H1 (cell line): ENCODE data around the gene INPP5E. TPM values are rescaled to one million over a fixed set of nuclear protein-coding genes. Genes with fewer than 3 reads are reported as not detected.

Source experiments
- CTCF ChIA-PET: fragments of 300-600 bp; sonication (Branson Sonifier 250); formaldehyde crosslinking; loops from one replicate; lab custom pipeline; 2021; ENCODE audit not compliant: partially characterized antibody; lab: Charles Lee
- POLR2A ChIA-PET: fragments of 300-600 bp; sonication (Branson Sonifier 250); formaldehyde crosslinking; loops from one replicate; lab custom pipeline; 2021; ENCODE audit warnings: inconsistent platforms; ENCODE audit not compliant: partially characterized antibody; lab: Charles Lee
- DNase-seq, 2 experiments: peaks; one replicate each; pipeline versions ENCODE4 v3.0.0 to v3.0.0-alpha.2; 2010 to 2022; ENCODE audit warnings: low spot score in 2 of 2, low read depth in 1 of 2, mixed read lengths in 1 of 2
- FAIRE-seq: peaks from 2 replicates; lab custom pipeline; 2011; peaks lifted over from hg19 to GRCh38; lab: Jason Lieb, UNC
- H2AFZ ChIP-seq: 2 replicates; pipeline ENCODE4 v1.8.1; 2012; ENCODE audit warnings: low read length, inconsistent platforms
- H2AK5ac ChIP-seq: 2 replicates; pipeline ENCODE4 v1.6.1; 2013; ENCODE audit warnings: low read depth, low read length
- H2BK120ac ChIP-seq: replicated peaks from 2 replicates; pipeline ENCODE3; 2013; ENCODE audit warnings: low read depth, low read length, inconsistent platforms
- H2BK12ac ChIP-seq: 2 replicates; pipeline ENCODE4 v1.6.1; 2013; ENCODE audit warnings: low read depth, low read length
- H2BK15ac ChIP-seq: 2 replicates; pipeline ENCODE4 v1.6.1; 2013; ENCODE audit warnings: low read length
- H2BK20ac ChIP-seq: 2 replicates; pipeline ENCODE4 v1.6.1; 2013; ENCODE audit warnings: low read length
- H2BK5ac ChIP-seq: 2 replicates; pipeline ENCODE4 v1.6.1; 2013; ENCODE audit warnings: low read depth, low read length
- H3K14ac ChIP-seq: 2 replicates; pipeline ENCODE4 v1.6.1; 2013; ENCODE audit warnings: inconsistent platforms; ENCODE audit not compliant: insufficient read length
- H3K18ac ChIP-seq: 2 replicates; pipeline ENCODE4 v1.6.1; 2013; ENCODE audit warnings: low read length; ENCODE audit errors: extremely low read depth
- H3K23ac ChIP-seq: 2 replicates; pipeline ENCODE4 v1.6.1; 2013; ENCODE audit warnings: inconsistent platforms; ENCODE audit not compliant: insufficient read length
- H3K23me2 ChIP-seq: 2 replicates; pipeline ENCODE4 v1.6.1; 2013; ENCODE audit warnings: low read depth, low read length
- H3K27ac ChIP-seq: 2 replicates; pipeline ENCODE4 v1.6.1; 2011; ENCODE audit warnings: low read depth, low read length, inconsistent platforms
- H3K27me3 ChIP-seq, 4 experiments: replicated peaks in 1 of 4; 1 replicate in 1 of 4; 2 replicates in 3 of 4; pipeline versions ENCODE4 v1.6.1 to v1.8.1; 2011 to 2013; ENCODE audit warnings: low read length in 3 of 4, mild to moderate bottlenecking in 3 of 4, inconsistent platforms in 2 of 4, mixed read lengths in 2 of 4, moderate library complexity in 1 of 4; ENCODE audit not compliant: control insufficient read depth in 3 of 4, insufficient read depth in 3 of 4; ENCODE audit errors: extremely low read depth in 1 of 4
- H3K36me3 ChIP-seq, 4 experiments: 2 replicates each; pipeline versions ENCODE4 v1.6.1 to v1.8.1; 2011 to 2013; ENCODE audit warnings: mild to moderate bottlenecking in 4 of 4, low read length in 3 of 4, moderate library complexity in 2 of 4, control low read depth in 1 of 4, inconsistent platforms in 1 of 4; ENCODE audit not compliant: insufficient read depth in 4 of 4, control insufficient read depth in 2 of 4
- H3K4ac ChIP-seq: replicated peaks from 2 replicates; pipeline ENCODE3; 2013; ENCODE audit warnings: low read length, low read depth, mixed read lengths, inconsistent platforms; ENCODE audit not compliant: insufficient read length
- H3K4me1 ChIP-seq, 4 experiments: replicated peaks in 1 of 4; 1 replicate in 1 of 4; 2 replicates in 3 of 4; pipeline versions ENCODE4 v1.6.1 to v1.8.1; 2011 to 2013; ENCODE audit warnings: low read length in 3 of 4, inconsistent platforms in 2 of 4, mixed read lengths in 1 of 4; ENCODE audit not compliant: insufficient read depth in 4 of 4, control insufficient read depth in 3 of 4
- H3K4me2 ChIP-seq, 2 experiments: 2 replicates each; pipeline versions ENCODE4 v1.6.1 to v1.8.1; 2011 to 2013; ENCODE audit warnings: low read depth in 2 of 2, low read length in 2 of 2, control low read depth in 1 of 2, inconsistent platforms in 1 of 2, mild to moderate bottlenecking in 1 of 2; ENCODE audit not compliant: insufficient read depth in 1 of 2
- H3K4me3 ChIP-seq, 4 experiments: fragments of 200-600, 300-600 bp in 1 of 4; sonication (generic), shearing (Covaris generic), sonication (Bioruptor Twin) in 1 of 4; 2 replicates each; pipeline versions ENCODE4 v1.5.1 to v1.8.1; 2011 to 2016; ENCODE audit warnings: low read length in 4 of 4, low read depth in 3 of 4, control low read depth in 2 of 4, inconsistent platforms in 2 of 4, mild to moderate bottlenecking in 2 of 4, mixed read lengths in 1 of 4, moderate library complexity in 1 of 4; ENCODE audit not compliant: insufficient read depth in 2 of 4; ENCODE audit errors: extremely low read depth in 1 of 4
- H3K56ac ChIP-seq: replicated peaks from 2 replicates; pipeline ENCODE3; 2013; ENCODE audit warnings: low read depth, mild to moderate bottlenecking, mixed read lengths, low read length, inconsistent platforms; ENCODE audit not compliant: insufficient read length
- H3K79me1 ChIP-seq: 2 replicates; pipeline ENCODE4 v1.6.1; 2013; ENCODE audit warnings: low read depth, low read length, control low read depth
- H3K79me2 ChIP-seq, 2 experiments: 2 replicates each; pipeline versions ENCODE4 v1.6.1 to v1.8.1; 2012 to 2013; ENCODE audit warnings: low read length in 2 of 2, mild to moderate bottlenecking in 2 of 2, inconsistent platforms in 1 of 2; ENCODE audit not compliant: insufficient read depth in 2 of 2, control insufficient read depth in 1 of 2
- H3K9ac ChIP-seq, 4 experiments: replicated peaks in 1 of 4; 1 replicate in 1 of 4; 2 replicates in 3 of 4; pipeline versions ENCODE4 v1.6.1 to v1.8.1; 2011 to 2013; ENCODE audit warnings: low read depth in 3 of 4, low read length in 3 of 4, control low read depth in 2 of 4, mild to moderate bottlenecking in 2 of 4, moderate library complexity in 2 of 4, inconsistent platforms in 1 of 4; ENCODE audit errors: extremely low read depth in 1 of 4
- H3K9me3 ChIP-seq, 2 experiments: 2 replicates each; pipeline versions ENCODE4 v1.6.1 to v1.8.1; 2012 to 2013; ENCODE audit warnings: mild to moderate bottlenecking in 2 of 2, moderate library complexity in 2 of 2, control low read depth in 1 of 2, inconsistent platforms in 1 of 2, low read depth in 1 of 2, low read length in 1 of 2, mixed read lengths in 1 of 2; ENCODE audit not compliant: insufficient read depth in 2 of 2
- H4K20me1 ChIP-seq, 2 experiments: replicated peaks in 1 of 2; 2 replicates each; pipeline versions ENCODE3 to v1.8.1; 2011 to 2013; ENCODE audit warnings: inconsistent platforms in 2 of 2, low read length in 2 of 2, mild to moderate bottlenecking in 1 of 2; ENCODE audit not compliant: insufficient read depth in 2 of 2, control insufficient read depth in 1 of 2
- H4K5ac ChIP-seq: 2 replicates; pipeline ENCODE4 v1.6.1; 2013; ENCODE audit warnings: low read length, low read depth, mixed read lengths, inconsistent platforms; ENCODE audit not compliant: insufficient read length
- H4K8ac ChIP-seq: 2 replicates; pipeline ENCODE4 v1.8.0; 2013; ENCODE audit warnings: mild to moderate bottlenecking, moderate library complexity, low read length, inconsistent platforms; ENCODE audit not compliant: insufficient read depth; ENCODE audit errors: extremely low read depth
- H4K91ac ChIP-seq: replicated peaks from 2 replicates; pipeline ENCODE3; 2013; ENCODE audit warnings: low read length, mixed read lengths, inconsistent platforms; ENCODE audit not compliant: insufficient read length
- KDM5A ChIP-seq: fragments of 200-600 bp; IDR thresholded peaks from 2 replicates; pipeline ENCODE4 v1.7.1; 2012; ENCODE audit warnings: mild to moderate bottlenecking, low read length, inconsistent platforms, mixed read lengths
- WGBS, 2 experiments: shearing (Covaris generic) in 1 of 2; methylation state at CpG; one replicate each; pipeline versions ENCODE4 v1.1.6 to v1.1.7; 2013 to 2015; ENCODE audit warnings: low lambda C conversion rate in 2 of 2, mixed read lengths in 2 of 2, inconsistent platforms in 1 of 2, low coverage in 1 of 2, missing lambda C conversion rate in 1 of 2; ENCODE audit not compliant: insufficient replicate concordance in 2 of 2, insufficient coverage in 1 of 2, insufficient read length in 1 of 2; ENCODE audit errors: extremely low coverage in 1 of 2, missing lambda C conversion rate in 1 of 2; 5-methylcytosine and 5-hydroxymethylcytosine counted together
- polyA plus RNA-seq, 7 experiments: library from polyadenylated mRNA; depleted of rRNA in 3 of 7; stranded (reverse) in 5 of 7; unstranded in 2 of 7; fragments of >200 nt in 5 of 7; fragments of 200-250 nt in 2 of 7; gene quantifications; 1 replicate in 5 of 7; 2 replicates in 1 of 7; 4 replicates in 1 of 7; pipeline versions ENCODE4 v1.2.1 to v1.2.3, GENCODE V29; 2011 to 2013; ENCODE audit warnings: missing spikeins in 2 of 7, mixed read lengths in 2 of 7
- total RNA-seq: library from RNA; stranded (reverse); fragmentation: NEBNext Ultra II Directional; extraction: Animal tissue kit (Norgen Biotek cat#: 25700); gene quantifications from 2 replicates; pipeline ENCODE4 v1.2.1, GENCODE V29; 2021

The INPP5E gene
- total and polyA plus RNA-seq, 2 of the 8 experiments (the other 6 are each of a cell fraction or from before 2014, with no cell fraction given), result 8.7 to 11.3 TPM

GRCh38 chr9:136486823-136487620 is 47.4 kb upstream of the INPP5E start:
- no peaks in the 10 kb centered on the region for H3K36me3 ChIP-seq
- no peak overlapping the region for H3K56ac ChIP-seq
- peaks cover 7% of the 10 kb centered on the region; the same call in 1 of the 2 replicates for H3K23me2 ChIP-seq
- CTCF ChIA-PET, result interaction anchor here (0.6 to 8.9 kb wide), 38 partner anchors 8 to 778 kb away, joined by 3 to 253 read pairs (median 6); no protein-coding TSS in a partner anchor
- H4K5ac ChIP-seq, result no peak overlapping the region
- FAIRE-seq, result no peak
- no peak overlapping the region for H2BK12ac ChIP-seq
- H3K79me1 ChIP-seq, result no peaks in the 10 kb centered on the region; the same call in none of the 2 replicates
- POLR2A ChIA-PET, result interaction anchor here (0.7 to 1.4 kb wide), 3 partner anchors 141 to 241 kb away, joined by 3 to 4 read pairs (median 4); no protein-coding TSS in a partner anchor
- 0 out of 2 replicates have a peak overlapping the region, but pooled peaks have one; percentile 11 for H2BK15ac ChIP-seq
- no peak overlapping the region for H4K8ac ChIP-seq
- no peak for TF ChIP-seq KDM5A
- TF ChIP-seq, all 59 proteins: peak for 0
- Histone ChIP-seq H3K18ac (no peak overlapping the region), H3K14ac (no peak overlapping the region), H3K9ac (no peak overlapping the region; a peak in 2 of 7 replicates), H2BK20ac (no peak overlapping the region), H3K79me2 (peaks cover 3 to 6% of the 10 kb centered on the region in 2 experiments), H3K4me3 (no peak overlapping the region), H3K27ac (no peak overlapping the region), H3K23ac (no peak overlapping the region), H2BK5ac (no peak overlapping the region), H2AK5ac (no peak overlapping the region), H4K20me1 (peaks cover 2 to 5% of the 10 kb centered on the region in 2 experiments), H2AFZ (no peak overlapping the region), H3K4ac (no peak overlapping the region), H3K4me2 (no peak overlapping the region), H2BK120ac (no peak overlapping the region), H4K91ac (no peak overlapping the region), H3K9me3 (no peaks in the 10 kb centered on the region), H3K27me3 (no peaks in the 10 kb centered on the region), H3K4me1 (peaks cover 0 to 7% (median 2%) of the 10 kb centered on the region in 4 experiments; a peak in 5 of 7 replicates)
- DNase-seq, result no peak
- 87% methylated on average over 18 of the region's 18 CpGs; no CpG with 5 or more reads in 1 of the 2 experiments for WGBS, 2 experiments
